Forelimb muscle (tissue), 1 donor: ENCODE data around the gene PSME3IP1. TPM values are rescaled to one million over a fixed set of nuclear protein-coding genes. Genes with fewer than 3 reads are reported as not detected.

Experiments
- polyA plus RNA-seq: library from polyadenylated mRNA; unstranded; fragments of 120-200 nt; gene quantifications from one replicate; pipeline ENCODE4 v1.2.1, GENCODE V29; 2013; ENCODE audit not compliant: insufficient read length

Gene PSME3IP1
- polyA plus RNA-seq, 1 donor: 56.1 TPM

Other genes with a start within 250 kb of the PSME3IP1 start
- 5.3 TPM for gene CETP, start 224.1 kb downstream of the PSME3IP1 start, polyA plus RNA-seq
- 5.5 TPM for gene NLRC5, start 196.5 kb downstream of the PSME3IP1 start, polyA plus RNA-seq
- 23.4 TPM for gene CPNE2, start 93.5 kb downstream of the PSME3IP1 start, polyA plus RNA-seq
- gene RSPRY1, start 290 bp upstream of the PSME3IP1 start, polyA plus RNA-seq: 23.3 TPM
- 41.7 TPM for gene ARL2BP, start 59.2 kb upstream of the PSME3IP1 start, polyA plus RNA-seq
- gene PLLP, start 98.6 kb upstream of the PSME3IP1 start, polyA plus RNA-seq: 1.1 TPM
- gene CCL22, start 172.7 kb upstream of the PSME3IP1 start, polyA plus RNA-seq: 0.24 TPM
- gene CX3CL1, start 186.5 kb upstream of the PSME3IP1 start, polyA plus RNA-seq: 5.6 TPM
- gene CCL17, start 218.7 kb upstream of the PSME3IP1 start, polyA plus RNA-seq: not detected